ENCODE data around the gene RAMACL.

- TF ChIP-seq, protein P1, sequence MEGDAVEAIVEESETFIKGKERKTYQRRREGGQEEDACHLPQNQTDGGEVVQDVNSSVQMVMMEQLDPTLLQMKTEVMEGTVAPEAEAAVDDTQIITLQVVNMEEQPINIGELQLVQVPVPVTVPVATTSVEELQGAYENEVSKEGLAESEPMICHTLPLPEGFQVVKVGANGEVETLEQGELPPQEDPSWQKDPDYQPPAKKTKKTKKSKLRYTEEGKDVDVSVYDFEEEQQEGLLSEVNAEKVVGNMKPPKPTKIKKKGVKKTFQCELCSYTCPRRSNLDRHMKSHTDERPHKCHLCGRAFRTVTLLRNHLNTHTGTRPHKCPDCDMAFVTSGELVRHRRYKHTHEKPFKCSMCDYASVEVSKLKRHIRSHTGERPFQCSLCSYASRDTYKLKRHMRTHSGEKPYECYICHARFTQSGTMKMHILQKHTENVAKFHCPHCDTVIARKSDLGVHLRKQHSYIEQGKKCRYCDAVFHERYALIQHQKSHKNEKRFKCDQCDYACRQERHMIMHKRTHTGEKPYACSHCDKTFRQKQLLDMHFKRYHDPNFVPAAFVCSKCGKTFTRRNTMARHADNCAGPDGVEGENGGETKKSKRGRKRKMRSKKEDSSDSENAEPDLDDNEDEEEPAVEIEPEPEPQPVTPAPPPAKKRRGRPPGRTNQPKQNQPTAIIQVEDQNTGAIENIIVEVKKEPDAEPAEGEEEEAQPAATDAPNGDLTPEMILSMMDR (IDR thresholded peaks at IDR 0.05; ENCODE audit: low read depth, low read length, missing input control) = no peak
- TF ChIP-seq ZBTB33 (IDR thresholded peaks at IDR 0.05) = no peak
- no peak for TF ChIP-seq FOXA1 (IDR thresholded peaks at IDR 0.05)
- TF ChIP-seq REST (IDR thresholded peaks at IDR 0.05) = no peak
- no peak for TF ChIP-seq YY1 (IDR thresholded peaks at IDR 0.05)
- no peak for TF ChIP-seq MAX (IDR thresholded peaks at IDR 0.05)
- no peak for TF ChIP-seq SP1 (IDR thresholded peaks at IDR 0.05)
- no peak for TF ChIP-seq HNF4G (IDR thresholded peaks at IDR 0.05)
- TF ChIP-seq JUND (IDR thresholded peaks at IDR 0.05) = no peak
- no peak for TF ChIP-seq GABPA (IDR thresholded peaks at IDR 0.05 in 1 of 2, conservative IDR thresholded peaks at IDR 0.05 in 1 of 2)
- no peak for TF ChIP-seq ATF3 (IDR thresholded peaks at IDR 0.05)
- no peak for TF ChIP-seq RAD21 (IDR thresholded peaks at IDR 0.05)
Observed at GRCh38 chr6:166597711-166598440, 11.4 kb upstream of the RAMACL start.
